Breast epithelium (tissue), 4 donors: ENCODE measurements around the gene TEAD3. TPM values are rescaled to one million over a fixed set of nuclear protein-coding genes. Genes with fewer than 3 reads are reported as not detected.

Experiments
- DNase-seq, 2 donors: peaks; one replicate each; pipeline ENCODE4 v3.0.0-alpha.2; 2019; ENCODE audit warnings: low spot score in 2 of 2
- H3K27ac ChIP-seq, 2 donors: fragments of 200-600 bp; sonication (generic) in 1 of 2; one replicate each; pipeline ENCODE4 v1.5.1; 2016 to 2019; ENCODE audit warnings: mild to moderate bottlenecking in 1 of 2
- H3K27me3 ChIP-seq, 2 donors: fragments of 200-600 bp; sonication (generic) in 1 of 2; one replicate each; pipeline versions ENCODE4 v1.5.1 to v1.6.0; 2017 to 2019; ENCODE audit warnings: control low read depth in 1 of 2, mild to moderate bottlenecking in 1 of 2
- H3K36me3 ChIP-seq: fragments of 200-600 bp; one replicate; pipeline ENCODE4 v1.5.1; 2019
- H3K4me1 ChIP-seq, 2 donors: fragments of 200-600 bp; sonication (generic); one replicate each; pipeline ENCODE4 v1.5.1; 2016 to 2019; ENCODE audit warnings: control low read depth in 1 of 2
- H3K4me3 ChIP-seq, 3 donors: fragments of 200-600 bp; sonication (generic); 1 replicate in 2 of 3; 2 replicates in 1 of 3; pipeline ENCODE4 v1.5.1; 2016 to 2019; ENCODE audit warnings: mild to moderate bottlenecking in 3 of 3, moderate library complexity in 2 of 3
- H3K9me3 ChIP-seq, 2 donors: fragments of 200-600 bp; sonication (generic) in 1 of 2; one replicate each; pipeline ENCODE4 v1.5.1; 2016 to 2019; ENCODE audit warnings: control low read depth in 1 of 2
- POLR2A ChIP-seq: fragments of 450-650 bp; IDR thresholded peaks from one replicate; pipeline ENCODE4 v1.6.1; 2016; ENCODE audit warnings: antibody characterized with exemption, mild to moderate bottlenecking, moderate library complexity
- POLR2AphosphoS5 ChIP-seq, 3 donors: sonication (generic); formaldehyde crosslinking; IDR thresholded peaks; one replicate each; pipeline ENCODE4 v1.6.1; 2017; ENCODE audit warnings: antibody characterized with exemption in 3 of 3
- intact Hi-C: fragments of 100-400 bp; cut with DNase I; formaldehyde crosslinking; loops from one replicate; pipeline ENCODE4 v1.15.1; 2023; ENCODE audit warnings: low total_unique reads
- total RNA-seq, 3 donors: library from RNA; depleted of rRNA; stranded (reverse); fragments of >200 nt; gene quantifications; one replicate each; pipeline ENCODE4 v1.1.0, GENCODE V29; 2016
- TF ChIP-seq, protein P1 (sequence below), 3 donors: fragments of 450-650 bp; IDR thresholded peaks; one replicate each; pipeline ENCODE4 v1.5.1; 2016 to 2017; ENCODE audit warnings: antibody characterized with exemption in 3 of 3, mild to moderate bottlenecking in 3 of 3, moderate library complexity in 3 of 3

Gene TEAD3
- total RNA-seq, 3 donors from 2014 or later: 5.6 to 28.2 (median 26.2) TPM

DNA sequence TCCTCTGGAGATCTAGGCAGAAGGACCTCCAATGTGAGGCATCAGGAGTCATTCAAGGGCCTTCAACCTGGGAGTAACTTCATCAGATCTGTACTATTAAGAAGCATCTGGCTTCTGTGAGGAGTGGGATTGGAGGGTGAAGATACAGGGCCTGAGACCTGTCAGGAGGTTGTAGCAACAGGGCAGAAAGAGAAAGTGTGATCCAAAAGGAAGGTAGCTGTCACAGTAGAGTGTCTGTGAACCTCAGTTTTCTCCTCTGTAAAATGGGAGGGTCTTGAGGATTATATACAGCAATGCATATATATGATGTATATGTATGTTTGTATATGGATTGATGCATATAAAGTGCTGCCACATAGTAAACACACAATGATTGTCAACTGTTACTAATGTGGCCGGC is 31.2 kb downstream of the TEAD3 start:
- Histone ChIP-seq H3K36me3 (no peaks in the 10 kb centered on the region), H3K27me3 (no peaks in the 10 kb centered on the region), H3K4me3 (no peak overlapping the region), H3K9me3 (no peaks in the 10 kb centered on the region), H3K27ac (no peak overlapping the region), H3K4me1 (peaks cover 0 to 6% of the 10 kb centered on the region in 2 donors)
- intact Hi-C loops: loop anchor here (5.0 kb wide), 1 partner anchor 123 kb away; the partner anchor contains the start of gene PPARD
- TF ChIP-seq, protein P1, sequence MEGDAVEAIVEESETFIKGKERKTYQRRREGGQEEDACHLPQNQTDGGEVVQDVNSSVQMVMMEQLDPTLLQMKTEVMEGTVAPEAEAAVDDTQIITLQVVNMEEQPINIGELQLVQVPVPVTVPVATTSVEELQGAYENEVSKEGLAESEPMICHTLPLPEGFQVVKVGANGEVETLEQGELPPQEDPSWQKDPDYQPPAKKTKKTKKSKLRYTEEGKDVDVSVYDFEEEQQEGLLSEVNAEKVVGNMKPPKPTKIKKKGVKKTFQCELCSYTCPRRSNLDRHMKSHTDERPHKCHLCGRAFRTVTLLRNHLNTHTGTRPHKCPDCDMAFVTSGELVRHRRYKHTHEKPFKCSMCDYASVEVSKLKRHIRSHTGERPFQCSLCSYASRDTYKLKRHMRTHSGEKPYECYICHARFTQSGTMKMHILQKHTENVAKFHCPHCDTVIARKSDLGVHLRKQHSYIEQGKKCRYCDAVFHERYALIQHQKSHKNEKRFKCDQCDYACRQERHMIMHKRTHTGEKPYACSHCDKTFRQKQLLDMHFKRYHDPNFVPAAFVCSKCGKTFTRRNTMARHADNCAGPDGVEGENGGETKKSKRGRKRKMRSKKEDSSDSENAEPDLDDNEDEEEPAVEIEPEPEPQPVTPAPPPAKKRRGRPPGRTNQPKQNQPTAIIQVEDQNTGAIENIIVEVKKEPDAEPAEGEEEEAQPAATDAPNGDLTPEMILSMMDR (IDR thresholded peaks at IDR 0.05): no peak
- TF ChIP-seq POLR2AphosphoS5 (IDR thresholded peaks at IDR 0.05): no peak
- TF ChIP-seq POLR2A: no peak
- no peak for DNase-seq

DNA sequence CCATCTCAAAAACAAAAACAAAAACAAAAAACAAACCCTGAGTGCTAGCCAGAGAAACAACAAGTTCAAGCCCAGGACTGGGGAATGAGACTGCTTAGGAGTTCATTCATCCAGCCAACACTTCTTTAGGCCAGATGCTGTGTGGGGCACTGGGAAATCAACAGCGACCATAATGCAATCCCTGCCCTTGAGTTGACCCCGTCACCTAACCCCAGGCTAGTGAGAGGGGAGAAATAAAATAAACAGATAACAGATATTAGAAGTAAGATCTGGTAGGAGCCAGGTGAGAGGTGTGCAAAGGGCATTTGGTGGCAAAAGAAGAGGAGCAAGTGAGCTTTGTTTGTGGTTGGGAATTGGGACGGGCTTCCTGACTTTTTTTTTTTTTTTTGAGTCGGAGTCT is 33.6 kb downstream of the TEAD3 start:
- no peak for DNase-seq
- intact Hi-C loops: no loop called here
- Histone ChIP-seq H3K4me1 (no peaks in the 10 kb centered on the region), H3K9me3 (no peaks in the 10 kb centered on the region), H3K27ac (no peak overlapping the region), H3K27me3 (no peaks in the 10 kb centered on the region), H3K4me3 (no peak overlapping the region), H3K36me3 (no peaks in the 10 kb centered on the region)
- TF ChIP-seq, protein P1 (IDR thresholded peaks at IDR 0.05): no peak
- no peak for TF ChIP-seq POLR2A
- TF ChIP-seq POLR2AphosphoS5 (IDR thresholded peaks at IDR 0.05): no peak

DNA sequence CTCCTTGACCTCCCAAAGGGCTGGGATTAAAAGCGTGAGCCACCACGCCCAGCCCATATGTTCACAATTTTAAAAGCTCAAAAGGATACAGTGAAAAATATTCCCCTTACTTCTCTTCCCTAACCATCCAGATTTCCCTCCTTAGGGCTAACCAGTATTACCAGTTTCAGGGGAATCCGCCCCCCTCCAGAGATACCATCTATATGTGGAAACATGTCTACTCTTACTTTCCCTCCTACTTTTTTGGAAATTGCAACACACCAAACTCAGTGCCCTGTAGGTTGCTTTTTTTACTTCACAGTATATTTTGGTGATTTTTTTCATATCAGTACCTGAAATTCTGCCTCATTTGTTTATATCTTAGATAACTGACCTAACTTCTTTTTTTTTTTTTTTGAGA is 35.6 kb downstream of the TEAD3 start:
- TF ChIP-seq POLR2AphosphoS5 (IDR thresholded peaks at IDR 0.05) (no peak), POLR2A (no peak)
- TF ChIP-seq, protein P1 (IDR thresholded peaks at IDR 0.05): no peak
- intact Hi-C loops: no loop called here
- H3K4me1 ChIP-seq: no peaks in the 10 kb centered on the region
- no peaks in the 10 kb centered on the region for H3K9me3 ChIP-seq
- no peaks in the 10 kb centered on the region for H3K36me3 ChIP-seq
- H3K27me3 ChIP-seq: no peaks in the 10 kb centered on the region
- H3K4me3 ChIP-seq: no peak overlapping the region
- DNase-seq: no peak
- no peak overlapping the region for H3K27ac ChIP-seq

DNA sequence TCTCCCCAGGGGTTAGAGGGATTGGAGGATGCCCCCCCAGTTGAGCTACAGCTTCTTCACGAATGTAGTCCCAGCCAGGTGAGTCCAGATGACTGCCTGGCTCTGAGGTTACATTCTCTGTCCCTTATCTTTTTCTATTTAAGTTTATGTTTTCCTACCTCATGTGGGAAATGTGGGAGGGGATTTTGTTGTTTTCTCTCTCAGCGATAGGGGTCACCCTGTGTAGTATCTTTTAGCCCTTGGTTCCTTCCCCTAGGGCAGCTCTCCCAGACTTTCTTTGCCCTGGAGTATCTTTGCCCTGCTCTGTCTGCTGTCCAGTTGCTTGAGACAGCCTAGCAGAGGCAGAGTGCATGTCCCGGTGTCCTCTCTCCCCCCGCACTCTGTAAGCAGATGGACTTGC is 39.0 kb downstream of the TEAD3 start:
- intact Hi-C loops: no loop called here
- Histone ChIP-seq H3K27me3 (no peaks in the 10 kb centered on the region), H3K9me3 (no peaks in the 10 kb centered on the region), H3K4me3 (no peak overlapping the region), H3K4me1 (no peaks in the 10 kb centered on the region), H3K27ac (no peak overlapping the region), H3K36me3 (no peaks in the 10 kb centered on the region)
- TF ChIP-seq, protein P1 (IDR thresholded peaks at IDR 0.05): no peak
- TF ChIP-seq POLR2AphosphoS5 (IDR thresholded peaks at IDR 0.05): no peak
- TF ChIP-seq POLR2A: no peak
- no peak for DNase-seq

DNA sequence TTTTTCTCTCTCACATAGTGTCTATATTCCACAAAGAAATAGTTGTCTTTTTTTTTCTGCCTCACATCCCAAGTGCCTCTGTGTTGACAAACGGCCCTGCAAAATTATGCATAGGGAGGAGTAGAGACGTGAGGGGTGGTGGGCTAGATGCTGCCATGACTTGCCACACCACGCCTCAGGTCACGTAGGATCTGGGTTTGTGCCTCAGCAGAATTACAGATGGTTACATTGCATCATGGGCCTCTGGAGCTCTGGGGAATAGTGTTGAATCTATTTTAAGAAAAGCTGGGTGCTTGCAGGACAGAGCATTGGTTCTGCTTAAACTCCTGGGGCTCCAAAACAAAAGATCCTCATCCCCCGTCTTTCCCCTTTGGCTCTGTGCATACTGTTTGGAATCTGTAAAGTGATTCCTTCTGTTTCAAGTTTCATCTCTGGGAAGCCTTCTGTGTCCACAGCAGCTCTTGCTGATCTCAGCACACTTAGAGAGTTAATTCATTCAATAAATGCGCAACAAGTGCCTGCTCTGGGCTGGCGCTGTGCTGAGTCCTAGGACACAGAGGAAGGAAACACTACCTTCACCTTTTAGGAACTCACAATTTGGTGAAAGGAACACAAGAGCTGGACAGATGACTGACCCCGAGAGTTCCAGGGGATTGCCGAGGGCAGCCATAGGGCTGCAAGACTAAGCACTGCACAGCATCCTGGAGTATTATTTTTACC is 42.3 kb downstream of the TEAD3 start:
- Histone ChIP-seq H3K36me3 (no peaks in the 10 kb centered on the region), H3K4me3 (peak overlapping the region in 2 of 3 donors; percentile 15 to 73), H3K4me1 (no peaks in the 10 kb centered on the region), H3K27me3 (no peaks in the 10 kb centered on the region), H3K27ac (peak overlapping the region; percentile 33 to 82), H3K9me3 (no peaks in the 10 kb centered on the region)
- intact Hi-C loops: loop anchor here (5.0 kb wide), 1 partner anchor 107 kb away; no protein-coding TSS in a partner anchor
- no peak for TF ChIP-seq POLR2A
- TF ChIP-seq, protein P1 (IDR thresholded peaks at IDR 0.05): no peak
- no peak for TF ChIP-seq POLR2AphosphoS5 (IDR thresholded peaks at IDR 0.05)
- no peak for DNase-seq
